Central memory CD4-positive, alpha-beta T cell (primary cell): ENCODE measurements around the gene NDFIP1.

ENCODE experiments used
- DNase-seq: peaks from one replicate; pipeline ENCODE4 v3.0.0; 2022
- total RNA-seq, 3 experiments: gene quantifications; one replicate each; lab custom pipeline; 2026; lab: John Stamatoyannopoulos, UW

Gene NDFIP1
- total RNA-seq, result 117 to 227 (median 141) reads per million in 3 experiments

GRCh38 chr5:142108432-142109330 is at the start of gene NDFIP1:
Gene NDFIP1, plus strand, starts transcription at chr5:142108779. Its CDS starts 196 bp downstream, at chr5:142108975.
- DNase-seq, result peak; percentile 87

GRCh38 chr5:142059304-142059940 is 49.2 kb upstream of the NDFIP1 start:
- no peak for DNase-seq

GRCh38 chr5:142063376-142063775 is 45.2 kb upstream of the NDFIP1 start:
- DNase-seq, result no peak

- peak; percentile 32 for DNase-seq
Measured at GRCh38 chr5:142063878-142064331, 44.7 kb upstream of the NDFIP1 start.

- no peak for DNase-seq
Measured at GRCh38 chr5:142065273-142065672, 43.3 kb upstream of the NDFIP1 start.

- no peak for DNase-seq
Measured at GRCh38 chr5:142069606-142070399, 38.8 kb upstream of the NDFIP1 start.

- DNase-seq, result no peak
Measured at GRCh38 chr5:142070734-142071133, 37.8 kb upstream of the NDFIP1 start.

GRCh38 chr5:142072488-142072887 is 36.1 kb upstream of the NDFIP1 start:
- no peak for DNase-seq

- no peak for DNase-seq
Measured at GRCh38 chr5:142073362-142073988, 35.1 kb upstream of the NDFIP1 start.

GRCh38 chr5:142074006-142074405 is 34.6 kb upstream of the NDFIP1 start:
- no peak for DNase-seq

- DNase-seq, result no peak
Measured at GRCh38 chr5:142078221-142078620, 30.4 kb upstream of the NDFIP1 start.

GRCh38 chr5:142078706-142079105 is 29.9 kb upstream of the NDFIP1 start:
- DNase-seq, result no peak

- no peak for DNase-seq
Measured at GRCh38 chr5:142079306-142079721, 29.3 kb upstream of the NDFIP1 start.

- no peak for DNase-seq
Measured at GRCh38 chr5:142080248-142080647, 28.3 kb upstream of the NDFIP1 start.

- no peak for DNase-seq
Measured at GRCh38 chr5:142082182-142082781, 26.3 kb upstream of the NDFIP1 start.

GRCh38 chr5:142086229-142086628 is 22.4 kb upstream of the NDFIP1 start:
- no peak for DNase-seq

GRCh38 chr5:142086679-142087078 is 21.9 kb upstream of the NDFIP1 start:
- DNase-seq, result no peak

- DNase-seq, result peak; percentile 52
Measured at GRCh38 chr5:142087920-142088679, 20.5 kb upstream of the NDFIP1 start.

- DNase-seq, result peak; percentile 38
Measured at GRCh38 chr5:142088855-142089479, 19.6 kb upstream of the NDFIP1 start.

GRCh38 chr5:142091012-142091411 is 17.6 kb upstream of the NDFIP1 start:
- DNase-seq, result no peak

- DNase-seq, result no peak
Measured at GRCh38 chr5:142091922-142092321, 16.7 kb upstream of the NDFIP1 start.
